CD4-positive, alpha-beta T cell (primary cell): ENCODE results near the gene ARHGEF17. TPM values are rescaled to one million over a fixed set of nuclear protein-coding genes. Genes with fewer than 3 reads are reported as not detected.
A peak's percentile ranks its signal among the peaks of the same experiment; 100 is the strongest.

Experiments
- ATAC-seq: fragments of 200-7000 bp; cut with Tn5 transposase; one replicate; pipeline ENCODE4 v1.10.0; 2022; ENCODE audit warnings: mild to moderate bottlenecking; ENCODE audit not compliant: poor library complexity
- CTCF ChIA-PET: fragments of 350-600 bp; sonication (Branson Sonifier 250); formaldehyde crosslinking; loops from one replicate; lab custom pipeline; 2021; ENCODE audit warnings: antibody characterized with exemption, inconsistent platforms; lab: Charles Lee
- POLR2A ChIA-PET: fragments of 350-600 bp; sonication (Branson Sonifier 250); formaldehyde crosslinking; loops from one replicate; lab custom pipeline; 2021; ENCODE audit warnings: antibody characterized with exemption, inconsistent platforms; lab: Charles Lee
- DNase-seq, 14 experiments: peaks; one replicate each; pipeline ENCODE4 v3.0.0-alpha.2; 2013 to 2020; ENCODE audit warnings: mixed read lengths in 2 of 14
- H3K27ac ChIP-seq, 2 donors: one replicate each; pipeline versions ENCODE4 v1.5.1 to v1.7.0; 2013; ENCODE audit warnings: low read length in 2 of 2, low read depth in 1 of 2, mild to moderate bottlenecking in 1 of 2
- H3K27me3 ChIP-seq, 2 experiments: 1 replicate in 1 of 2; 2 replicates in 1 of 2; pipeline versions ENCODE4 v1.6.1 to v1.7.0; 2013; ENCODE audit warnings: low read length in 2 of 2, control low read depth in 1 of 2, mild to moderate bottlenecking in 1 of 2, moderate library complexity in 1 of 2; ENCODE audit not compliant: insufficient read depth in 2 of 2, control insufficient read depth in 1 of 2
- H3K36me3 ChIP-seq: one replicate; pipeline ENCODE4 v1.6.1; 2013; ENCODE audit warnings: low read length, control low read depth; ENCODE audit not compliant: insufficient read depth
- H3K4me1 ChIP-seq: one replicate; pipeline ENCODE4 v1.6.1; 2013; ENCODE audit warnings: low read length, control low read depth; ENCODE audit not compliant: insufficient read depth
- H3K4me3 ChIP-seq: one replicate; pipeline ENCODE4 v1.5.1; 2013; ENCODE audit warnings: mild to moderate bottlenecking, low read length, moderate library complexity
- H3K9me3 ChIP-seq, 2 experiments: 1 replicate in 1 of 2; 2 replicates in 1 of 2; pipeline versions ENCODE4 v1.6.1 to v1.7.0; 2013; ENCODE audit warnings: low read length in 2 of 2, mild to moderate bottlenecking in 2 of 2, control low read depth in 1 of 2, moderate library complexity in 1 of 2; ENCODE audit not compliant: control insufficient read depth in 1 of 2, insufficient read depth in 1 of 2
- H3K27ac Mint-ChIP-seq: one replicate; pipeline ENCODE4 v1.8.0; 2020; ENCODE audit warnings: mixed read lengths
- H3K27me3 Mint-ChIP-seq: one replicate; pipeline ENCODE4 v1.8.0; 2021; ENCODE audit warnings: mixed read lengths
- H3K36me3 Mint-ChIP-seq: one replicate; pipeline ENCODE4 v1.8.0; 2021; ENCODE audit warnings: low read depth, mixed read lengths
- H3K4me1 Mint-ChIP-seq: one replicate; pipeline ENCODE4 v1.8.0; 2021; ENCODE audit warnings: low read depth, mixed read lengths
- H3K4me3 Mint-ChIP-seq: one replicate; pipeline ENCODE4 v1.8.0; 2020; ENCODE audit warnings: mild to moderate bottlenecking, mixed read lengths
- H3K9me3 Mint-ChIP-seq: one replicate; pipeline ENCODE4 v1.8.0; 2020; ENCODE audit warnings: mixed read lengths
- CTCF ChIP-seq: fragments of 200-600 bp; IDR thresholded peaks from one replicate; pipeline ENCODE4 v1.8.0; 2022; ENCODE audit warnings: antibody characterized with exemption, mild to moderate bottlenecking
- intact Hi-C, 2 experiments: fragments of 100-400 bp; cut with DNase I in 1 of 2; cut with micrococcal nuclease in 1 of 2; formaldehyde crosslinking; loops; one replicate each; pipeline versions ENCODE4 v1.15.1 to v1.9.0; 2023 to 2025; cut with DNase I, micrococcal nuclease
- polyA plus RNA-seq, 2 donors: library from polyadenylated mRNA; unstranded; fragments of 120-200 nt; gene quantifications; one replicate each; pipeline ENCODE4 v1.2.1, GENCODE V29; 2013
- total RNA-seq, 174 experiments: library from RNA in 2 of 174; stranded (reverse) in 2 of 174; gene quantifications; one replicate each; pipeline ENCODE4 v1.2.3 and lab custom pipeline; 2021 to 2026

ARHGEF17 gene
- total RNA-seq (not detected), total RNA-seq (lab: John Stamatoyannopoulos, UW) (0 to 2.7 (median 0.46) reads per million in 172 experiments)
- 0.15 TPM for polyA plus RNA-seq (2013, experiment 1 of 2)
- polyA plus RNA-seq (2013, experiment 2 of 2): 1.1 TPM

- Histone ChIP-seq H3K36me3 (no peaks in the 10 kb centered on the region), H3K27ac (no peak within 1 kb of the TSS), H3K4me3 (peak within 1 kb of the TSS; percentile 70), H3K27me3 (peaks cover 19 to 23% of the 10 kb centered on the region in 2 experiments), H3K4me1 (peaks cover 24% of the 10 kb centered on the region), H3K9me3 (no peaks in the 10 kb centered on the region)
- intact Hi-C loops: loop anchor here (5.0 to 10.0 kb wide), 3 partner anchors 84 to 354 kb away; no protein-coding TSS in a partner anchor
- Mint-ChIP-seq H3K27ac (no peak within 1 kb of the TSS), H3K27me3 (peaks cover 34% of the 10 kb centered on the region), H3K4me1 (peaks cover 10% of the 10 kb centered on the region), H3K36me3 (no peaks in the 10 kb centered on the region), H3K4me3 (peak within 1 kb of the TSS; percentile 92), H3K9me3 (no peaks in the 10 kb centered on the region)
- TF ChIP-seq CTCF: no peak
- POLR2A ChIA-PET: interaction anchor here (0.6 to 1.4 kb wide), 3 partner anchors 13 to 351 kb away, joined by 3 to 4 read pairs (median 3); no protein-coding TSS in a partner anchor
- ATAC-seq: peak; percentile 37
- CTCF ChIA-PET: interaction anchor here (0.5 to 3.3 kb wide), 4 partner anchors 28 to 1252 kb away, joined by 3 to 38 read pairs (median 3); no protein-coding TSS in a partner anchor
- DNase-seq: peak in 8 of 14 experiments; percentile 7 to 62 (median 34)
These were observed at the start of gene ARHGEF17 for GRCh38 chr11:73308003-73308960. Gene ARHGEF17 (plus strand): TSS chr11:73308276. CDS start chr11:73308639, 363 bp downstream.

- no peak overlapping the region for H3K27ac Mint-ChIP-seq
These were observed 48.5 kb upstream of the ARHGEF17 start for GRCh38 chr11:73259406-73260126.

More at GRCh38 chr11:73259406-73260126, 48.5 kb upstream of the ARHGEF17 start:
- Mint-ChIP-seq H3K9me3 (no peaks in the 10 kb centered on the region), H3K27me3 (peaks cover 21% of the 10 kb centered on the region), H3K36me3 (no peaks in the 10 kb centered on the region), H3K4me1 (no peaks in the 10 kb centered on the region), H3K4me3 (no peak overlapping the region)
- Histone ChIP-seq H3K9me3 (peaks cover 0 to 4% of the 10 kb centered on the region in 2 experiments), H3K4me3 (no peak overlapping the region), H3K27ac (no peak overlapping the region), H3K36me3 (no peaks in the 10 kb centered on the region), H3K27me3 (peaks cover 12 to 17% of the 10 kb centered on the region in 2 experiments), H3K4me1 (no peaks in the 10 kb centered on the region)
- POLR2A ChIA-PET: no interaction called here
- DNase-seq (peak in 1 of 14 experiments; percentile 14), ATAC-seq (no peak)
- intact Hi-C loops: no loop called here
- no peak for TF ChIP-seq CTCF
- CTCF ChIA-PET: no interaction called here
